H1 (cell line): ENCODE results near the gene OR13C2. TPM values are rescaled to one million over a fixed set of nuclear protein-coding genes. Genes with fewer than 3 reads are reported as not detected.

Experiments
- CTCF ChIA-PET: fragments of 300-600 bp; sonication (Branson Sonifier 250); formaldehyde crosslinking; loops from one replicate; lab custom pipeline; 2021; ENCODE audit not compliant: partially characterized antibody; lab: Charles Lee
- POLR2A ChIA-PET: fragments of 300-600 bp; sonication (Branson Sonifier 250); formaldehyde crosslinking; loops from one replicate; lab custom pipeline; 2021; ENCODE audit warnings: inconsistent platforms; ENCODE audit not compliant: partially characterized antibody; lab: Charles Lee
- DNase-seq, 2 experiments: peaks; one replicate each; pipeline versions ENCODE4 v3.0.0 to v3.0.0-alpha.2; 2010 to 2022; ENCODE audit warnings: low spot score in 2 of 2, low read depth in 1 of 2, mixed read lengths in 1 of 2
- FAIRE-seq: peaks from 2 replicates; lab custom pipeline; 2011; peaks lifted over from hg19 to GRCh38; lab: Jason Lieb, UNC
- H2AFZ ChIP-seq: 2 replicates; pipeline ENCODE4 v1.8.1; 2012; ENCODE audit warnings: low read length, inconsistent platforms
- H2AK5ac ChIP-seq: 2 replicates; pipeline ENCODE4 v1.6.1; 2013; ENCODE audit warnings: low read depth, low read length
- H2BK120ac ChIP-seq: replicated peaks from 2 replicates; pipeline ENCODE3; 2013; ENCODE audit warnings: low read depth, low read length, inconsistent platforms
- H2BK12ac ChIP-seq: 2 replicates; pipeline ENCODE4 v1.6.1; 2013; ENCODE audit warnings: low read depth, low read length
- H2BK15ac ChIP-seq: 2 replicates; pipeline ENCODE4 v1.6.1; 2013; ENCODE audit warnings: low read length
- H2BK20ac ChIP-seq: 2 replicates; pipeline ENCODE4 v1.6.1; 2013; ENCODE audit warnings: low read length
- H2BK5ac ChIP-seq: 2 replicates; pipeline ENCODE4 v1.6.1; 2013; ENCODE audit warnings: low read depth, low read length
- H3K14ac ChIP-seq: 2 replicates; pipeline ENCODE4 v1.6.1; 2013; ENCODE audit warnings: inconsistent platforms; ENCODE audit not compliant: insufficient read length
- H3K18ac ChIP-seq: 2 replicates; pipeline ENCODE4 v1.6.1; 2013; ENCODE audit warnings: low read length; ENCODE audit errors: extremely low read depth
- H3K23ac ChIP-seq: 2 replicates; pipeline ENCODE4 v1.6.1; 2013; ENCODE audit warnings: inconsistent platforms; ENCODE audit not compliant: insufficient read length
- H3K23me2 ChIP-seq: 2 replicates; pipeline ENCODE4 v1.6.1; 2013; ENCODE audit warnings: low read depth, low read length
- H3K27ac ChIP-seq: 2 replicates; pipeline ENCODE4 v1.6.1; 2011; ENCODE audit warnings: low read depth, low read length, inconsistent platforms
- H3K27me3 ChIP-seq, 4 experiments: replicated peaks in 1 of 4; 1 replicate in 1 of 4; 2 replicates in 3 of 4; pipeline versions ENCODE4 v1.6.1 to v1.8.1; 2011 to 2013; ENCODE audit warnings: low read length in 3 of 4, mild to moderate bottlenecking in 3 of 4, inconsistent platforms in 2 of 4, mixed read lengths in 2 of 4, moderate library complexity in 1 of 4; ENCODE audit not compliant: control insufficient read depth in 3 of 4, insufficient read depth in 3 of 4; ENCODE audit errors: extremely low read depth in 1 of 4
- H3K36me3 ChIP-seq, 4 experiments: 2 replicates each; pipeline versions ENCODE4 v1.6.1 to v1.8.1; 2011 to 2013; ENCODE audit warnings: mild to moderate bottlenecking in 4 of 4, low read length in 3 of 4, moderate library complexity in 2 of 4, control low read depth in 1 of 4, inconsistent platforms in 1 of 4; ENCODE audit not compliant: insufficient read depth in 4 of 4, control insufficient read depth in 2 of 4
- H3K4ac ChIP-seq: replicated peaks from 2 replicates; pipeline ENCODE3; 2013; ENCODE audit warnings: low read length, low read depth, mixed read lengths, inconsistent platforms; ENCODE audit not compliant: insufficient read length
- H3K4me1 ChIP-seq, 4 experiments: replicated peaks in 1 of 4; 1 replicate in 1 of 4; 2 replicates in 3 of 4; pipeline versions ENCODE4 v1.6.1 to v1.8.1; 2011 to 2013; ENCODE audit warnings: low read length in 3 of 4, inconsistent platforms in 2 of 4, mixed read lengths in 1 of 4; ENCODE audit not compliant: insufficient read depth in 4 of 4, control insufficient read depth in 3 of 4
- H3K4me2 ChIP-seq, 2 experiments: 2 replicates each; pipeline versions ENCODE4 v1.6.1 to v1.8.1; 2011 to 2013; ENCODE audit warnings: low read depth in 2 of 2, low read length in 2 of 2, control low read depth in 1 of 2, inconsistent platforms in 1 of 2, mild to moderate bottlenecking in 1 of 2; ENCODE audit not compliant: insufficient read depth in 1 of 2
- H3K4me3 ChIP-seq, 4 experiments: fragments of 200-600, 300-600 bp in 1 of 4; sonication (generic), shearing (Covaris generic), sonication (Bioruptor Twin) in 1 of 4; 2 replicates each; pipeline versions ENCODE4 v1.5.1 to v1.8.1; 2011 to 2016; ENCODE audit warnings: low read length in 4 of 4, low read depth in 3 of 4, control low read depth in 2 of 4, inconsistent platforms in 2 of 4, mild to moderate bottlenecking in 2 of 4, mixed read lengths in 1 of 4, moderate library complexity in 1 of 4; ENCODE audit not compliant: insufficient read depth in 2 of 4; ENCODE audit errors: extremely low read depth in 1 of 4
- H3K56ac ChIP-seq: replicated peaks from 2 replicates; pipeline ENCODE3; 2013; ENCODE audit warnings: low read depth, mild to moderate bottlenecking, mixed read lengths, low read length, inconsistent platforms; ENCODE audit not compliant: insufficient read length
- H3K79me1 ChIP-seq: 2 replicates; pipeline ENCODE4 v1.6.1; 2013; ENCODE audit warnings: low read depth, low read length, control low read depth
- H3K79me2 ChIP-seq, 2 experiments: 2 replicates each; pipeline versions ENCODE4 v1.6.1 to v1.8.1; 2012 to 2013; ENCODE audit warnings: low read length in 2 of 2, mild to moderate bottlenecking in 2 of 2, inconsistent platforms in 1 of 2; ENCODE audit not compliant: insufficient read depth in 2 of 2, control insufficient read depth in 1 of 2
- H3K9ac ChIP-seq, 4 experiments: replicated peaks in 1 of 4; 1 replicate in 1 of 4; 2 replicates in 3 of 4; pipeline versions ENCODE4 v1.6.1 to v1.8.1; 2011 to 2013; ENCODE audit warnings: low read depth in 3 of 4, low read length in 3 of 4, control low read depth in 2 of 4, mild to moderate bottlenecking in 2 of 4, moderate library complexity in 2 of 4, inconsistent platforms in 1 of 4; ENCODE audit errors: extremely low read depth in 1 of 4
- H3K9me3 ChIP-seq, 2 experiments: 2 replicates each; pipeline versions ENCODE4 v1.6.1 to v1.8.1; 2012 to 2013; ENCODE audit warnings: mild to moderate bottlenecking in 2 of 2, moderate library complexity in 2 of 2, control low read depth in 1 of 2, inconsistent platforms in 1 of 2, low read depth in 1 of 2, low read length in 1 of 2, mixed read lengths in 1 of 2; ENCODE audit not compliant: insufficient read depth in 2 of 2
- H4K20me1 ChIP-seq, 2 experiments: replicated peaks in 1 of 2; 2 replicates each; pipeline versions ENCODE3 to v1.8.1; 2011 to 2013; ENCODE audit warnings: inconsistent platforms in 2 of 2, low read length in 2 of 2, mild to moderate bottlenecking in 1 of 2; ENCODE audit not compliant: insufficient read depth in 2 of 2, control insufficient read depth in 1 of 2
- H4K5ac ChIP-seq: 2 replicates; pipeline ENCODE4 v1.6.1; 2013; ENCODE audit warnings: low read length, low read depth, mixed read lengths, inconsistent platforms; ENCODE audit not compliant: insufficient read length
- H4K8ac ChIP-seq: 2 replicates; pipeline ENCODE4 v1.8.0; 2013; ENCODE audit warnings: mild to moderate bottlenecking, moderate library complexity, low read length, inconsistent platforms; ENCODE audit not compliant: insufficient read depth; ENCODE audit errors: extremely low read depth
- H4K91ac ChIP-seq: replicated peaks from 2 replicates; pipeline ENCODE3; 2013; ENCODE audit warnings: low read length, mixed read lengths, inconsistent platforms; ENCODE audit not compliant: insufficient read length
- POLR2A ChIP-seq, 2 experiments: IDR thresholded peaks; 1 replicate in 1 of 2; 2 replicates in 1 of 2; pipeline ENCODE4 v1.6.1; 2011; ENCODE audit warnings: low read depth in 2 of 2, low read length in 2 of 2, mild to moderate bottlenecking in 2 of 2; ENCODE audit errors: control extremely low read depth in 1 of 2
- POU5F1 ChIP-seq: IDR thresholded peaks from 2 replicates; pipeline ENCODE4 v1.6.1; 2011; ENCODE audit warnings: low read depth, mild to moderate bottlenecking, low read length, moderate library complexity
- RAD21 ChIP-seq, 2 experiments: IDR thresholded peaks in 1 of 2; conservative IDR thresholded peaks in 1 of 2; 2 replicates each; pipeline ENCODE4 v1.6.1; 2011; ENCODE audit warnings: low read depth in 2 of 2, low read length in 2 of 2, improper control_type of control experiment in 1 of 2, inconsistent platforms in 1 of 2, mild to moderate bottlenecking in 1 of 2, moderate library complexity in 1 of 2
- SIRT6 ChIP-seq: IDR thresholded peaks from one replicate; pipeline ENCODE4 v1.7.1; 2012; ENCODE audit warnings: low read length, inconsistent platforms
- WGBS, 2 experiments: shearing (Covaris generic) in 1 of 2; methylation state at CpG; one replicate each; pipeline versions ENCODE4 v1.1.6 to v1.1.7; 2013 to 2015; ENCODE audit warnings: low lambda C conversion rate in 2 of 2, mixed read lengths in 2 of 2, inconsistent platforms in 1 of 2, low coverage in 1 of 2, missing lambda C conversion rate in 1 of 2; ENCODE audit not compliant: insufficient replicate concordance in 2 of 2, insufficient coverage in 1 of 2, insufficient read length in 1 of 2; ENCODE audit errors: extremely low coverage in 1 of 2, missing lambda C conversion rate in 1 of 2; 5-methylcytosine and 5-hydroxymethylcytosine counted together
- polyA plus RNA-seq, 7 experiments: library from polyadenylated mRNA; depleted of rRNA in 3 of 7; stranded (reverse) in 5 of 7; unstranded in 2 of 7; fragments of >200 nt in 5 of 7; fragments of 200-250 nt in 2 of 7; gene quantifications; 1 replicate in 5 of 7; 2 replicates in 1 of 7; 4 replicates in 1 of 7; pipeline versions ENCODE4 v1.2.1 to v1.2.3, GENCODE V29; 2011 to 2013; ENCODE audit warnings: missing spikeins in 2 of 7, mixed read lengths in 2 of 7
- total RNA-seq: library from RNA; stranded (reverse); fragmentation: NEBNext Ultra II Directional; extraction: Animal tissue kit (Norgen Biotek cat#: 25700); gene quantifications from 2 replicates; pipeline ENCODE4 v1.2.1, GENCODE V29; 2021

OR13C2 gene
- total and polyA plus RNA-seq, 2 of the 8 experiments (the other 6 are each of a cell fraction or from before 2014, with no cell fraction given) = not detected

GRCh38 chr9:104604801-104605200 is 626 bp downstream of the OR13C2 start:
- no peak overlapping the region for H3K4me3 ChIP-seq
- TF ChIP-seq POLR2A (IDR thresholded peaks at IDR 0.05; ENCODE audit: control extremely low read depth in 1 of 2, low read depth in 2 of 2, low read length in 2 of 2) (no peak), SIRT6 (no peak), POU5F1 (no peak), RAD21 (IDR thresholded peaks at IDR 0.05 in 1 of 2, conservative IDR thresholded peaks at IDR 0.05 in 1 of 2; ENCODE audit: low read depth in 2 of 2, low read length in 2 of 2) (no peak)
- no peak overlapping the region for H3K9ac ChIP-seq
- no peak overlapping the region for H3K4ac ChIP-seq
- H3K36me3 ChIP-seq = no peaks in the 10 kb centered on the region
- H3K27ac ChIP-seq = no peak overlapping the region
- H4K20me1 ChIP-seq = no peaks in the 10 kb centered on the region
- no peak overlapping the region for H3K18ac ChIP-seq
- no peaks in the 10 kb centered on the region for H3K27me3 ChIP-seq
- H2BK120ac ChIP-seq = no peak overlapping the region
- H3K79me1 ChIP-seq = no peaks in the 10 kb centered on the region
- 77% methylated on average over 3 of the region's 3 CpGs; no CpG with 5 or more reads in 1 of the 2 experiments for WGBS, 2 experiments
- H3K14ac ChIP-seq = no peak overlapping the region
- FAIRE-seq (no peak), DNase-seq (no peak)
- H3K23me2 ChIP-seq = no peaks in the 10 kb centered on the region
- no peak overlapping the region for H2AK5ac ChIP-seq
- H4K5ac ChIP-seq = no peak overlapping the region
- H3K79me2 ChIP-seq = no peaks in the 10 kb centered on the region
- ChIA-PET CTCF (no interaction called here), POLR2A (no interaction called here)
- no peaks in the 10 kb centered on the region for H3K9me3 ChIP-seq
- H3K4me1 ChIP-seq = no peaks in the 10 kb centered on the region
- no peak overlapping the region for H3K23ac ChIP-seq
- no peak overlapping the region for H4K8ac ChIP-seq
- H2BK5ac ChIP-seq = no peak overlapping the region
- H3K56ac ChIP-seq = no peak overlapping the region
- H2AFZ ChIP-seq = no peak overlapping the region
- no peak overlapping the region for H2BK15ac ChIP-seq
- H2BK20ac ChIP-seq = no peak overlapping the region
- H2BK12ac ChIP-seq = no peak overlapping the region
- H4K91ac ChIP-seq = no peak overlapping the region
- no peak overlapping the region for H3K4me2 ChIP-seq
